HEK293 (cell line): Measurements from ENCODE around the gene PRKAG3.

Source experiments
- CTCF ChIA-PET: fragments of 350-600 bp; formaldehyde crosslinking; extraction: SDS; loops from one replicate; lab custom pipeline; 2021; ENCODE audit warnings: antibody characterized with exemption; lab: Yijun Ruan, JAX
- POLR2A ChIA-PET: fragments of 300-600 bp; formaldehyde crosslinking; extraction: SDS; loops from one replicate; lab custom pipeline; 2020; ENCODE audit warnings: antibody characterized with exemption, inconsistent platforms; lab: Yijun Ruan, JAX
- H3K27ac ChIP-seq: fragments of 200-500 bp; sonication (Bioruptor generic); 2 replicates; pipeline ENCODE4 v1.5.1; 2014; ENCODE audit warnings: low read depth, low read length, control low read depth, inconsistent platforms; ENCODE audit errors: extremely low read depth
- H3K36me3 ChIP-seq, 2 experiments: fragments of 200-500 bp in 1 of 2; sonication (Bioruptor generic) in 1 of 2; 1 replicate in 1 of 2; 2 replicates in 1 of 2; pipeline ENCODE4 v1.5.1; 2014 to 2017; ENCODE audit warnings: inconsistent platforms in 2 of 2, low read length in 2 of 2; ENCODE audit not compliant: control insufficient read depth in 2 of 2, insufficient read depth in 1 of 2
- H3K4me1 ChIP-seq: fragments of 200-500 bp; sonication (Bioruptor generic); 2 replicates; pipeline ENCODE4 v1.5.1; 2014; ENCODE audit warnings: mild to moderate bottlenecking, low read length, inconsistent platforms; ENCODE audit not compliant: control insufficient read depth, insufficient read depth
- H3K4me3 ChIP-seq: 2 replicates; pipeline ENCODE4 v1.5.1; 2011; ENCODE audit warnings: low read depth, mild to moderate bottlenecking, control low read depth, low read length, moderate library complexity
- H3K9me3 ChIP-seq: fragments of 200-500 bp; sonication (Bioruptor generic); 2 replicates; pipeline ENCODE4 v1.5.1; 2014; ENCODE audit warnings: low read depth, low read length, inconsistent platforms; ENCODE audit not compliant: control insufficient read depth, insufficient read depth
- EGR2 ChIP-seq: fragments of 450-650 bp; formaldehyde crosslinking; IDR thresholded peaks from 2 replicates; pipeline ENCODE4 v1.5.1; 2016; ENCODE audit warnings: low read depth, missing biosample characterization, missing genetic modification characterization
- PATZ1 ChIP-seq: fragments of 450-650 bp; formaldehyde crosslinking; IDR thresholded peaks from 2 replicates; pipeline ENCODE4 v1.5.1; 2016; ENCODE audit warnings: missing biosample characterization, missing genetic modification characterization
- REPIN1 ChIP-seq: fragments of 450-650 bp; formaldehyde crosslinking; IDR thresholded peaks from 2 replicates; pipeline ENCODE4 v1.5.1; 2017; ENCODE audit warnings: missing biosample characterization, missing genetic modification characterization, low read depth
- SP3 ChIP-seq: fragments of 450-650 bp; formaldehyde crosslinking; IDR thresholded peaks from 2 replicates; pipeline ENCODE4 v1.5.1; 2016; ENCODE audit warnings: missing biosample characterization, missing genetic modification characterization
- TRIM28 ChIP-seq: IDR thresholded peaks from 2 replicates; pipeline ENCODE4 v1.6.1; 2011; ENCODE audit warnings: low read length, control low read depth, borderline replicate concordance
- ZBTB17 ChIP-seq: fragments of 450-650 bp; formaldehyde crosslinking; IDR thresholded peaks from 2 replicates; pipeline ENCODE4 v1.5.1; 2016; ENCODE audit warnings: missing biosample characterization, missing genetic modification characterization
- ZBTB26 ChIP-seq: fragments of 450-650 bp; formaldehyde crosslinking; optimal IDR thresholded peaks from 2 replicates; pipeline ENCODE3; 2016; ENCODE audit warnings: missing biosample characterization, mild to moderate bottlenecking, missing genetic modification characterization
- ZFHX2 ChIP-seq: fragments of 450-650 bp; formaldehyde crosslinking; conservative IDR thresholded peaks from 2 replicates; pipeline ENCODE4 v1.5.1; 2016; ENCODE audit warnings: missing biosample characterization, missing genetic modification characterization
- ZFP41 ChIP-seq: fragments of 450-650 bp; formaldehyde crosslinking; IDR thresholded peaks from 2 replicates; pipeline ENCODE4 v1.5.1; 2016; ENCODE audit warnings: missing biosample characterization, missing genetic modification characterization, borderline replicate concordance
- ZNF280C ChIP-seq: fragments of 450-650 bp; formaldehyde crosslinking; IDR thresholded peaks from 2 replicates; pipeline ENCODE4 v1.5.1; 2016; ENCODE audit warnings: missing biosample characterization, missing genetic modification characterization
- ZNF473 ChIP-seq: fragments of 450-650 bp; formaldehyde crosslinking; IDR thresholded peaks from 2 replicates; pipeline ENCODE4 v1.5.1; 2017; ENCODE audit warnings: missing biosample characterization, missing genetic modification characterization
- ZNF488 ChIP-seq: fragments of 450-650 bp; formaldehyde crosslinking; IDR thresholded peaks from 2 replicates; pipeline ENCODE4 v1.5.1; 2016; ENCODE audit warnings: missing biosample characterization, missing genetic modification characterization
- ZNF701 ChIP-seq: fragments of 450-650 bp; formaldehyde crosslinking; IDR thresholded peaks from 2 replicates; pipeline ENCODE4 v1.5.1; 2016; ENCODE audit warnings: missing biosample characterization, missing genetic modification characterization

The PRKAG3 gene

GRCh38 chr2:218855305-218856166, 23.9 kb upstream of the PRKAG3 start:
- Histone ChIP-seq H3K27ac (no peak overlapping the region), H3K4me1 (peaks cover 22% of the 10 kb centered on the region), H3K9me3 (no peaks in the 10 kb centered on the region), H3K36me3 (no peaks in the 10 kb centered on the region), H3K4me3 (no peak overlapping the region)
- CTCF ChIA-PET, result interaction anchor here (0.6 to 10.1 kb wide), 8 partner anchors 20 to 264 kb away, joined by 3 to 115 read pairs (median 4); no protein-coding TSS in a partner anchor
- no peak for TF ChIP-seq ZNF280C (tag by site-specific recombination)
- TF ChIP-seq ZFP41 (tag by site-specific recombination), result no peak
- TF ChIP-seq TRIM28, result peak; percentile 7; the same call in 1 of the 2 replicates
- TF ChIP-seq ZNF473 (tag by site-specific recombination), result no peak
- no peak for TF ChIP-seq ZBTB17 (tag by site-specific recombination)
- TF ChIP-seq ZNF488 (tag by site-specific recombination), result no peak
- TF ChIP-seq ZBTB26, result no peak
- TF ChIP-seq PATZ1 (tag by site-specific recombination), result no peak
- POLR2A ChIA-PET, result no interaction called here

GRCh38 chr2:218854860-218855259, 23.3 kb upstream of the PRKAG3 start:
- ChIA-PET CTCF (interaction anchor here (0.6 to 10.1 kb wide), 8 partner anchors 21 to 297 kb away, joined by 3 to 115 read pairs (median 5); no protein-coding TSS in a partner anchor), POLR2A (no interaction called here)
- Histone ChIP-seq H3K4me3 (no peak overlapping the region), H3K4me1 (peaks cover 18% of the 10 kb centered on the region)
- TF ChIP-seq SP3 (tag by site-specific recombination), result no peak
- peak; percentile 30; the same call in 1 of the 2 replicates for TF ChIP-seq ZFHX2 (tag by site-specific recombination)
- peak; percentile 56 for TF ChIP-seq EGR2 (tag by site-specific recombination)
- TF ChIP-seq REPIN1 (tag by site-specific recombination), result no peak
- TF ChIP-seq TRIM28, result peak; percentile 49; the same call in 1 of the 2 replicates
- TF ChIP-seq ZNF701 (tag by site-specific recombination), result no peak
- TF ChIP-seq, all 188 proteins: peak for 3
- H3K27ac ChIP-seq, result no peak overlapping the region
- H3K36me3 ChIP-seq, result no peaks in the 10 kb centered on the region
- no peaks in the 10 kb centered on the region for H3K9me3 ChIP-seq
